Measurements from ENCODE around the gene LRIG1.

Gene LRIG1

DNA sequence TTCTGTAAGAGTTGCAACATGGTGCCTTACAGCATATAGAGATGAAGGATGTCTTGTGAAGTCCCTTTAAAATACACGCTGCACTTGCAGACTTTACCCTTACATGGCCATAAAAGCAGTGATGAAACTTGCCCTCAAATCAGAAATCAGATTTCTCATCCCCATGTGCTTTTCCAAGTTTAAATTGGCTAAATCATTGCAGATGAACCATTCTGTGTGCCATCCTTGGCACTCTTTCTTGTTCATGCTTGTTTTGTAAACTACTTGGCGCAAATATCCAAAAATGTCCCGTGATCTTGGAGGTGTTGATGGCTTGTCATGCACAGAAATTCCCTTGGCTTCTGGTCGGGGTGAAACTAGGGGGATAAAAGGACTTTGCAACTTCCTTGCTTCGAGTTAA, 135.7 kb downstream of the LRIG1 start:
- peaks cover 14% of the 10 kb centered on the region for H3K36me3 Mint-ChIP-seq
- H3K4me3 Mint-ChIP-seq, result no peak overlapping the region
- no peak overlapping the region for H3K27ac Mint-ChIP-seq
- H3K4me1 Mint-ChIP-seq (ENCODE audit: low read depth), result no peaks in the 10 kb centered on the region
- no peaks in the 10 kb centered on the region for H3K27me3 Mint-ChIP-seq
- H3K9me3 Mint-ChIP-seq (ENCODE audit: low read depth), result no peaks in the 10 kb centered on the region

DNA sequence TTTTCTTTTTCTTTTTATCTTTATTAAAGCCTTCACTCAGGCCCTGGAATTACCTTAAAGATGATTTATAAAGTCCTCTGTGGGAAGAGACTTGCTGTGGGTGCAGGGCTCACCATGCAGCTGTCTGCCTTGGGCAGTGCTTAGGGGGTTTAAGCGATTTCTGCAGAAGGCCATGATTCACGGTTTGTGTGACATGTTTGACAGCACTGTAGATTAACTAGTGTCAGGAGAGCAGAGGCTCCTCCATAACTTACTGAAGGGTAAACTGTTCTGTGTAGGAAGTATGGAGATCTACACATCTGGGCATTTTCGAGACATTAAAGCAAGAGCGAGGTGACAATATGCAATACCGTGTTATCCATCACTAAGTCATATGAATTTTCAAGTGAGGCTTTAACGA, 137.7 kb downstream of the LRIG1 start:
- Mint-ChIP-seq H3K9me3 (ENCODE audit: low read depth) (no peaks in the 10 kb centered on the region), H3K4me3 (no peak overlapping the region), H3K27ac (no peak overlapping the region), H3K36me3 (peaks cover 12% of the 10 kb centered on the region), H3K27me3 (no peaks in the 10 kb centered on the region), H3K4me1 (ENCODE audit: low read depth) (no peaks in the 10 kb centered on the region)

DNA sequence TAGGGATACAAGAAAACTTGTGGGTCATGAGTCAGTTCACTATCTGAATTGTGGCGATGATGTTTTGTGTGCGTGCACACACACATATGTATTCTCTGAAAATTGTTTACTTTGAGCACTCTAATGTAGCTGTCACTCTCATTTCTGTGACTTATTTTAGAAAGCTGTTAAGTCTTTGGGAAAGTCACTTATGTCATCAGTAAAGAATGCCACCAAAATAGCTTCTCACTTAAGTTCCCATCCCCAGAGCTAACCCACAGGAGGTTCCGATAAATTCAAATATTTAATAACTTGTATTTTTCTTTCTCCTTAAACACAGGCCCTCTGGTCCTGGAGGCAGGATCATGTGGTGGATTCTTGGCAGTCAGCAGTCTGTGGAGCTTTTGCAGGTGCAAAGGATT, 138.3 kb downstream of the LRIG1 start:
- peaks cover 12% of the 10 kb centered on the region for H3K36me3 Mint-ChIP-seq
- no peaks in the 10 kb centered on the region for H3K27me3 Mint-ChIP-seq
- no peaks in the 10 kb centered on the region for H3K9me3 Mint-ChIP-seq (ENCODE audit: low read depth)
- H3K4me3 Mint-ChIP-seq, result no peak overlapping the region
- H3K27ac Mint-ChIP-seq, result no peak overlapping the region
- H3K4me1 Mint-ChIP-seq (ENCODE audit: low read depth), result no peaks in the 10 kb centered on the region

DNA sequence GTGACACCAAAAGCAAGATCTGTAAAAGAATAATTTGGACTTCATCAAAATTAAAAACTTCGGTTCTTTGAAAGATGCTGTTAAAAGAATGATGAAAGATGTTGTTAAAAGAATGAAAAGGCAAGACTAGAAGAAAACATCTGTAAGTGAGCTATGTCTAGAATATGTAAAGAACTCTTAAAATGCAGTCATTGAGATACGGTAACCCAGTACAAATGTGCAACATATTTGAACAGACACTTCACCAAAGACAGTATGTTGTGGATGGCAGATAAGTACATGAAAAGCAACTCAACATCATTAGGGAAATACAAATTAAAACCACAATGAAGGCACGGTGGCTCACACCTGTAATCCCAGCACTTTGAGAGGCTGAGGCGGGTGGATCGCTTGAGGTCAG, 139.5 kb downstream of the LRIG1 start:
- Mint-ChIP-seq H3K36me3 (peaks cover 12% of the 10 kb centered on the region), H3K27me3 (no peaks in the 10 kb centered on the region), H3K4me1 (ENCODE audit: low read depth) (no peaks in the 10 kb centered on the region), H3K9me3 (ENCODE audit: low read depth) (no peaks in the 10 kb centered on the region), H3K27ac (no peak overlapping the region), H3K4me3 (no peak overlapping the region)

DNA sequence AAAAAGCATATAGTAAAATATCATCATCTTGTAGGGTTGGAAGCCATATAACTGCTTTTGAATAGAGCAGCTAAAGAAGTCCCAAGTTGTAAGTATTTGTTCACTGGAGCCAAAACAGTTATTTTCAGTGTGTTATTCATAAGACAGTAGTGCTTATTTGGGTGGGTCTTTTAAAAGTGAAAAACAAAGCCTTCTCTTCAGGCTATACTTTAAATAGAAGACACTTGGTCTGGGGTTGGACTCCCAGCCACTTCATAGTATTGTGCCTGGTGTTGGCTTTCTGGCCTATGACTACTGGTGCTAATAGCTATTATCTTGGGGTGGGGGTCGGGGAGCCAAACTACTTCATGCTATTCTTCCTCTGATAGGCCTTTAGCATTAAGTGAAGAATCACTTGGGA, 144.8 kb downstream of the LRIG1 start:
- H3K27me3 Mint-ChIP-seq, result no peaks in the 10 kb centered on the region
- peaks cover 13% of the 10 kb centered on the region for H3K36me3 Mint-ChIP-seq
- H3K4me3 Mint-ChIP-seq, result no peak overlapping the region
- H3K4me1 Mint-ChIP-seq (ENCODE audit: low read depth), result peaks cover 11% of the 10 kb centered on the region
- no peak overlapping the region for H3K27ac Mint-ChIP-seq
- no peaks in the 10 kb centered on the region for H3K9me3 Mint-ChIP-seq (ENCODE audit: low read depth)

DNA sequence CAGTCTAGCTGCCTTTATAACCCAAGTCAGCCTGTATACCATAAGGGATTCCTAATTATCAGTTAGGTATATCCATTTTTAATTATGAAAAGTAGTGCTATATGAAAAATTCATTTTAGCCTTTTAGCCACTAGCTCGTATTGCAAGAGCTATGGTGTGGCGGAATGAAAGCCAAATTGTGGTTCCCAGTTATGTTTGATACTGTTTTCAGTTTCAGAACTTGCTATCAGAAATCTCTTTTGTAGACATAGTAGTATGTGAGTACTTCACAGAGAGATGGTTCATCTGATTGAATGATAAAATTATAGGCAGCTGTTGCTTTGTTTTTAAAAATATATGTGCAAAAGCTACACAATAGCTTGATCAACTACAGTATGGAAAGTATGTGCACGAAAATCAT, 145.4 kb downstream of the LRIG1 start:
- Mint-ChIP-seq H3K27me3 (no peaks in the 10 kb centered on the region), H3K27ac (no peak overlapping the region), H3K4me3 (no peak overlapping the region), H3K9me3 (ENCODE audit: low read depth) (no peaks in the 10 kb centered on the region), H3K36me3 (peaks cover 16% of the 10 kb centered on the region), H3K4me1 (ENCODE audit: low read depth) (peaks cover 11% of the 10 kb centered on the region)

DNA sequence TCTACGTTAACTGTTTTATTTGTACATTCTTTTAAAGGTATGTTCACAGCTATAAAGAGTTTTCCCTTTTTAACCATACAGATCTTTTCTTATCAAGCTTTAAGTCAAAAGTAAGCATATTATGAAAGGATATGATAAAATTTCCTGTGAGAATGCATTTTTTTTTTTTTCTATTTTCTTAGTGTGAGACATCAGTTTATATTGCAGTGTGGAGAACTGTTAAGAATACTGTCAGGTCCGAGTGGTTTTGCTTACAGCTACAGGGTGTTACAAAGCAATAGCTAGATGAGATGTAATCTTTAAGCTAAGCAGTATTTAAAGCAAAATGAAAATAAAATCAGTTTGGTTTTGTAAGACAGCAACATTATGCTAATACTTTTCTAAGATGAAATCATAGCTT, 146.8 kb downstream of the LRIG1 start:
- Mint-ChIP-seq H3K4me3 (no peak overlapping the region), H3K27ac (no peak overlapping the region)

DNA sequence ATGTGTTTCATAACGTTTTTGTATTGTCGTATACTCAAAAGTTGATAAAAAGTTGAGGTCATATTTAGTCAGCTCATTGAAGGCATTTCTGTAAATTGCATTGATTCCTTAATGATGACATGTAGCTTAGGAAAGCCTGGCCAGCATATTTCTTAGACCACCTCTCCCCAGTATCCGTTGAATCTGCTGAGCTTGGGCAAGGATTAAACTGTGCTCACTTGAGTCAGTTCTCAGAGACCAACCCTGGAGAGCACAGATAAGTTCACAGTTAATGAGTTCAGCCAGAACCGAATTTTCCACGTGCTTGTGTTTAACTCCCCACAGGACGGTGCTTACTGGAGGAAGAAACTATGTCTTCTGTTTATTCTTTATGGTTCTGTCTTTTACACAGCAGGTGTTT, 147.3 kb downstream of the LRIG1 start:
- Mint-ChIP-seq H3K27me3 (no peaks in the 10 kb centered on the region), H3K9me3 (ENCODE audit: low read depth) (no peaks in the 10 kb centered on the region), H3K36me3 (peaks cover 17% of the 10 kb centered on the region), H3K27ac (no peak overlapping the region), H3K4me3 (no peak overlapping the region), H3K4me1 (ENCODE audit: low read depth) (peaks cover 11% of the 10 kb centered on the region)

More for the DNA sequence above, 146.8 kb downstream of the LRIG1 start:
- no peaks in the 10 kb centered on the region for H3K27me3 Mint-ChIP-seq
- no peaks in the 10 kb centered on the region for H3K9me3 Mint-ChIP-seq (ENCODE audit: low read depth)
- H3K4me1 Mint-ChIP-seq (ENCODE audit: low read depth), result peaks cover 11% of the 10 kb centered on the region
- peaks cover 17% of the 10 kb centered on the region for H3K36me3 Mint-ChIP-seq

DNA sequence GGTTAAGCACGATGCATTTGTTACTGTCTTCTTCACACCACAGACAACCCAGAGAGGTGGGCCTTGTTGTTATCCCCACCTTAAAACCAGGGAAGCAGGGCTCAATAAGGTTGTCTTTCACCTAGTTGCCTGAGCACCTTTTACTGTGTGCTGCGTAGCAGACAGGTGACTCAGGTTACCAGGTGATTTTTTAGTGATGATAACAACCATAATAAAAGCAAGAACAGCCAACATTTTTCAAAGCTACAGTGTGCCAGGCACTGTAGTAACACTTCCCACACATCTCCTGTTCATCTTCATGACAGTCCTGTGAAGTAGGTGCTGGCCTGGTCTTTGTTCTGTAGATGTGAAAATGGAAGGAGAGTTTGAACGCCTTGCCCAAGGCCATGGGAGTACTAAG, 147.8 kb downstream of the LRIG1 start:
- H3K27me3 Mint-ChIP-seq, result no peaks in the 10 kb centered on the region
- H3K36me3 Mint-ChIP-seq, result peaks cover 19% of the 10 kb centered on the region
- peaks cover 11% of the 10 kb centered on the region for H3K4me1 Mint-ChIP-seq (ENCODE audit: low read depth)
- no peaks in the 10 kb centered on the region for H3K9me3 Mint-ChIP-seq (ENCODE audit: low read depth)
- no peak overlapping the region for H3K4me3 Mint-ChIP-seq
- H3K27ac Mint-ChIP-seq, result no peak overlapping the region

DNA sequence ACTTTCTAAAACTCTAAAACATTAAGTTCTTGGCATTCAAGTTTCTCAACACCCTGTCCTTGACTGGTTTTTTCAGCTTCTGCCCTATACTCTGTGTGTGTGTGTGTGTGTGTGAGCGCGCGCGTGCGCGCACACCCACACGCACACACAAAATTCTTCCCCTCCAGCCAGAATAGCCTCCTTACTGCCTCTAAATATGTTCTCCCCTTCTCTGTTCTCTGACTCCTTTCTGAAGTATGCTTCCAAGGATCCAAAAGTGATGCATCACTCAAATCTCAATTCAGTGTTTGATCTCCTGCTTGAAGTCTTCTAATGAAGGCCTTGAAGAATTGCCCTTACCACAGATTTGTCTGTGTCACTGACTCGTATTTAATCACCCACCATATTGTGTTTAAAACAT, 150.2 kb downstream of the LRIG1 start:
- H3K4me1 Mint-ChIP-seq (ENCODE audit: low read depth), result peaks cover 11% of the 10 kb centered on the region
- peaks cover 32% of the 10 kb centered on the region for H3K36me3 Mint-ChIP-seq
- no peaks in the 10 kb centered on the region for H3K9me3 Mint-ChIP-seq (ENCODE audit: low read depth)
- no peaks in the 10 kb centered on the region for H3K27me3 Mint-ChIP-seq
- no peak overlapping the region for H3K4me3 Mint-ChIP-seq
- H3K27ac Mint-ChIP-seq, result no peak overlapping the region

DNA sequence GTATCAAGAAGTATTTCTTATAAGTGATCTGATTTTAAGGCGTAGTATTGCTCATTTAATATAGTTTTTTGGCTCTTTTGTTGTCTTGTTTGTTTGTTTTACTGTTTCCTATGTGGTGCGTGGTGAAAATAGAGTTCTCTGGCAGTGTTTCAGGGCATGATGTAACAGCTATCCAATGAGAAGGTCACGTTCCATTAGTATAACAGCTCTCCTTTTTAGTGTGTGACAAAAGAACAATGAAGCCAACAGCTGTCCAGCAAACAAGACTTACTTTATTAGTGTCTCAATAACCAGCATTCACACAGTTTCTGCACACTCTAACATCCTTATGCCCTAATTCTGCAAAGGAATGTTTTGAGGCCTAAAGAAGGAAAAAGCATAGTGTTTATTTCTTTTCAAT, 152.1 kb downstream of the LRIG1 start:
- Mint-ChIP-seq H3K4me3 (no peak overlapping the region), H3K9me3 (ENCODE audit: low read depth) (no peaks in the 10 kb centered on the region), H3K36me3 (peaks cover 31% of the 10 kb centered on the region), H3K4me1 (ENCODE audit: low read depth) (peaks cover 2% of the 10 kb centered on the region), H3K27ac (no peak overlapping the region), H3K27me3 (no peaks in the 10 kb centered on the region)

DNA sequence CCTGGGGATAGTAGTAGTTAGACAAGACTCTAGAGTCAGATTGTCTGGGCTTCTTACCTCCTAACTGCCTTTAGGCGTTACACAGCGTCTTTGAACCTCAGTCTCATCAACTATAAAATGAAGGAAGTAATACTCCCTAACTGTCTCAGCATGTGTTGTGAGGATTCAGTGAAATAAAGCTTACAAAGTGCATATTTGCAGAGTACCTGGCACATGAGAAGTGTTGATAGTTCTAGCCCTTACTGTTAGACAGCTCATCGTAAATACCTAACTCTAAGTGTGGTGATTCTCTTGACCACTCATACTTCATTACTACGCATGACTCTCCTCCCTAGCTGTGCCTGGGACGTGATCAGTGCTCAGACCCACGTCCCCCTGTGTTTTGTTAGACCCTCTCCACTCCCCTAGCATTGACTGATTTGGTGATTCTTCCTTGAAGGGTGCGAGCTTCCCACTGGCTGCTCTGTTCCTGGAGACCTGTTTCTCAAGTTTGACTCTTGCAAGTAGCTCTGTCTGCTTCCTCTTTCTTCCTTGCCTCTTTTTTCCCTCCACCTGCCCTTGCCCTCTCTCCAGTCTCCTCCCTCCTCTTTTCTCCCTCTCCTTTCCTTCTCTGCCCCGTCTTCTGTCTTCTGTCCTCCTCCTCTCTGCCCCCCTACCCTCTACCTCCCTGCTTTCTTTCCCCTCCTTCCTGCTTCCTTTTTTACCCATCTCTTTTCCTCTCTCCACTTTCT, 155.8 kb downstream of the LRIG1 start:
- Mint-ChIP-seq H3K27ac (no peak overlapping the region), H3K4me3 (no peak overlapping the region), H3K36me3 (peaks cover 22% of the 10 kb centered on the region), H3K9me3 (ENCODE audit: low read depth) (no peaks in the 10 kb centered on the region), H3K4me1 (ENCODE audit: low read depth) (peaks cover 3% of the 10 kb centered on the region), H3K27me3 (no peaks in the 10 kb centered on the region)

DNA sequence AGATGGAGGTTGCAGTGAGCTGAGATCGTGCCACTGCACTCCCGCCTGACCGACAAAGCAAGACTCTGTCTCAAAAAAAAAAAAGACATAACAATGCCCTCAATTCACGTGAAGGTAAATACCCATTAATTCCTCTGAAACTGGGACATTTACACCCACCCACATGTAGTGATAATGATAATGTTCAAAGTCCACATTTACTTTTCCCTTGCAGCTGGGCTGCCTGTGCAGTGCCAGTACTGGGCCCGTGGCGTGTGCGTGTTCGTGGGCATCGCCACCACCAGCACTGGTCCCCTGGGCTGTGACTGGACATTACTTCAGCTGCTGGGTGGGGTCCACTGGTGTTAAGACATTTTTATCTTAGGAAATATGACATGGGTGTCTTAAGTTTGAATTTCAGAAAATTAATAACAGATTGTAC, 156.4 kb downstream of the LRIG1 start:
- no peak overlapping the region for H3K27ac Mint-ChIP-seq
- H3K4me1 Mint-ChIP-seq (ENCODE audit: low read depth), result peaks cover 3% of the 10 kb centered on the region
- H3K27me3 Mint-ChIP-seq, result no peaks in the 10 kb centered on the region
- H3K4me3 Mint-ChIP-seq, result no peak overlapping the region
- no peaks in the 10 kb centered on the region for H3K9me3 Mint-ChIP-seq (ENCODE audit: low read depth)
- peaks cover 22% of the 10 kb centered on the region for H3K36me3 Mint-ChIP-seq

DNA sequence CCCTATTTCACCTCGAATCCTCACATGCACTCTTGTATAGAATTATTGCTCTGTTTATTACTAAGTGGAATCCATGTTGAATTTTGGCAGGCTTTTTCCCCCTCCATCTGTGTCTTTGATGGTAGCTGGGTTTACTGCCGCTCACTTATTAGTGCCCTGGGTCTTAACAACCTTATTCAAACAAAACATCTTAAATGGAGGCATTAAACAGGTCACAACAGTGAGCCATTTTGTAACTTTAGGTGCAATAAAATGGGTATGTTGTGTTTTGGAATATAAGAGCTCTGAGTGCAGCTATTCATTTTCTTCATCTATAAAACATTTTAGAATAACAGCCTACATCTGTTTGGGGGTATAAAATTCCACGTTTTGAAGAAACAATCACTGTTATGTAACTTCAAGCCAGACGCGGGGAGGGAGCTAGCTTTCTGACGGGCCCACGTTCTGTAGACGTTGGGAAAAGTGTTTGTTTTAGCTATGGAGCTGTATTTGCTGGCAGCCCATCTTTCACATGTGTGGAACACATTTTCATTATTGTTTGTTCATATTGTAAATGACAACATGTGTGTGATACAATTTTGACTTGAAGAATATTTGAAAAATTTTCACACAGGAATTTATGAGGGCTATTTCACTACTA, 158.0 kb downstream of the LRIG1 start:
- no peak overlapping the region for H3K27ac Mint-ChIP-seq
- no peak overlapping the region for H3K4me3 Mint-ChIP-seq
- peaks cover 24% of the 10 kb centered on the region for H3K36me3 Mint-ChIP-seq
- H3K4me1 Mint-ChIP-seq (ENCODE audit: low read depth), result peaks cover 14% of the 10 kb centered on the region
- H3K9me3 Mint-ChIP-seq (ENCODE audit: low read depth), result peaks cover 5% of the 10 kb centered on the region
- no peaks in the 10 kb centered on the region for H3K27me3 Mint-ChIP-seq

DNA sequence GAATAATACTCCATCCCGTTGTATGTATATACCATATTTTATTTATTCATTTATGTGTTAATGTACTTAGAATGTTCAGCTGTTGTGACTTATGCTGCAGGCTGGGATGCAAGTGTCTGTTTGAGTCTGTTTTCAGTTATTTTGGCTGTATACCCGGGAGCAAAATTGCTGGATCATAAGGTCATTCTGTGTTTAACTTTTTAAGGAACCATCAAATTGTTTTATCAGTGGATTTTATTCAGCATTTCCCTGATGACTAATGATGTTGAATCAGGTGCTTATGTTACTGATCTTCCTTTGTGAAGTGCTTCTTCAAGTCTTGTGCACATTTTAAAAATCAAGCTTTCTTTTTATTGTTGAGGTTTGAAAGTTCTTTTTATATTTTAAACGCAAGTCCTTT, 161.9 kb downstream of the LRIG1 start:
- H3K4me3 Mint-ChIP-seq, result no peak overlapping the region
- peaks cover 27% of the 10 kb centered on the region for H3K4me1 Mint-ChIP-seq (ENCODE audit: low read depth)
- no peaks in the 10 kb centered on the region for H3K27me3 Mint-ChIP-seq
- peaks cover 17% of the 10 kb centered on the region for H3K36me3 Mint-ChIP-seq
- peaks cover 5% of the 10 kb centered on the region for H3K9me3 Mint-ChIP-seq (ENCODE audit: low read depth)
- H3K27ac Mint-ChIP-seq, result no peak overlapping the region

DNA sequence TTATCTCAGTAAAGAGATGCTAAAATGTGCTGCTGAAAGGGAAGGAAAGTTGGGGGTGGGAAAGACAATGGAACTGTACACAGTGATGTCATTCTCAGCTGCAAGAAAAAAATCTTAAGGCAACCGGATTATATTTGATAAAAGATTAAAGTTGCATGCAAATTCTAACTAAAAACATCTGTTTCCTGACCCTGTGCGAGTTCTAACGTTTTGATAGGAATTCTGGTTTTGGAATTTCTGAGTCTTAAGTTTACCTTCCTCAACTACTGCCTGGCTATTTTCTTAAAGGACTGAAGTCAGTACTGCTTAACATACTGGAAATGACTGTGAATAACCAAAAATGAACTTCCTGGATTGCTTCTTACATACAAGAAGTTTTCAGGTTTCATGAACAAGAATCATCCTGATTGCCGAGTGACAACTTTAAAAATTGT, 164.5 kb downstream of the LRIG1 start:
- Mint-ChIP-seq H3K27ac (no peak overlapping the region), H3K4me3 (no peak overlapping the region), H3K4me1 (ENCODE audit: low read depth) (peaks cover 34% of the 10 kb centered on the region), H3K27me3 (no peaks in the 10 kb centered on the region), H3K9me3 (ENCODE audit: low read depth) (peaks cover 5% of the 10 kb centered on the region), H3K36me3 (peaks cover 22% of the 10 kb centered on the region)

All from activated naive CD8-positive, alpha-beta T cell (primary cell).